NCI-H1092 treated with DMSO at 0.1 percent for 48 hours (cell line): ENCODE measurements around the gene DCUN1D4.

Source experiments
- DNase-seq: peaks from one replicate; lab custom pipeline; 2025; lab: John Stamatoyannopoulos, UW

Gene DCUN1D4

GRCh38 chr4:51842554-51843308 is at the start of gene DCUN1D4:
DCUN1D4 (plus strand) TSS chr4:51843153; CDS start chr4:51843243, 90 bp downstream.
- peak; percentile 98 for DNase-seq

- no peak for DNase-seq
Observed at GRCh38 chr4:51820443-51821234, 22.3 kb upstream of the DCUN1D4 start.

DNA sequence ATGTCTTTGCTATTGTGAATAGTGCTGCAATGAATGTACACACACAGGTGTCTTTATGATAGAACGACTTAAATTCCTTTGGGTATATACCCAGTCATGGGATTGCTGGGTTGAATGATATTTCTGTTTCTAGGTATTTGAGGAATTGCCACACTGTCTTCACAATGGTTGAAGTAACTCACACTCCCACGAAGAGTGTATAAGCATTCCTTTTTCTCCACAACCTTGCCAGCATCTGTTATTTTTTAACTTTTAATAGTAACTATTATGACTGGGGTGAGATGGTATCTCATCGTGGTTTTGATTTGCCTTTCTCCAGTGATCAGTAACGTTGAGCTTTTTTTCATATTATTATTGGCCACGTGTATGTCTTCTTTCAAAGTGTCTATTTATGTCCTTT is 17.6 kb upstream of the DCUN1D4 start:
- no peak for DNase-seq

DNA sequence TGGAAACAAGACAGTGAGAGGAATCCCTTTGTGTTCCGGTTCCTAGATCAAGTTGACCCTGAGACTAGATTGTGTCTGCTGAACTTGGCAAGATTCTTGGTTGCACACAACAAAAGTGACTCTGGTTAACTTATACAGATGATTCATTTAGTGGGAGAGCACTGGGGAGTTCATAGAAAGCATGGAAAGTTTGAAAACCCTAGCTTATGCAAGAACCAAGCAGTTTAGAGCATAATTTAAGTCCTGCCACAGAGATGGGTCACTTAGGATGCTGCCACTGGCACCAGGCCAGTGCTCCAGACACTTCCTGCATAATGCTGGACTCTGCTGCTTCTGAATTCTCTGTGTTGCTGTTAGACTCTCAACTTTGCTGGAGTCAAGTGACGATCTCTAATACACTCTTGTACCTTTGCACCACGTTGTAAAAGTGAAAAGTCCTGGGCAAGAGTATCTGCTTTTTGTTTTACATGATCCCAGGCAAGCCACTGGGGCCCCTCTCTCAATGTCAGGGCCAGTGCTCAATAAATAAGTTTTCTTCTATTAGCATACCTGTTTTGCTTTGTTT is 12.7 kb upstream of the DCUN1D4 start:
- no peak for DNase-seq

DNA sequence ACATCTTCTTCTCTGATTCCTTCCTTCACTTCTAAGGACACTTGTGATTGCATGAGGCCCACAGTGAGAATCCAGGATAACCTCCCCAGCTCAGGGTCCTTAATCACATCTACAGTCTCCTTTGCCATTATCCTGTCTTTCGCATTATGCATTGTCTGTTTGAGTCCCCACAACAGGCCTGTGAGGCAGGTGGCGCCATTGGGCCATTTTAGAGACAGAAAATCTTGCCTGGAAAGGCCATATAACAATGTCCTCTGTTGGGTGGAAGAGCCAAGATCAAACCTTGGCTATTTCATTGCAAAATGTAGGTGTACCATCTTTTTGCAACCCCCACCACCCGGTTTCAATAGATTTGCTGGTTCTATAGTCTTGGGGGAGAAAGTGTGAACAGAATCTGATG is 11.8 kb upstream of the DCUN1D4 start:
- peak; percentile 21 for DNase-seq

DNA sequence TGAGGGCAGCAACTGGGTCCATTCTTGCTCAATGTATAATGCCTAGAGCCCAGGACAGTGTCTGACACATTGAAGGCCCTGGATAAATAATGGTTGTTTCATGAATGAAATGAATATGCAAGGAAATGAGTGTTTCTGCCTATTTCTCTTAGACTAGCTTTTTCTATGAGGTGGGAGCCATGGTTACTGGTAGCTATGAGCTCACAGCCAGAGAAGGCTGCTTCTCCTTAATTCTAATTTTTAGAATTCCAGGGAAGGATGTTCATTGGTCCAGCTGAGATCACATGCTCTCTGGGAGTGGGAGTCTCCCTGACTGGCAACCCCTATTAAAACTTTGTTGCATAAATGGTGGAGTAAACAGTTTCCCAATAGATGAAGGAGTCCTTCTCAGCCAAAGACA is 9.7 kb upstream of the DCUN1D4 start:
- no peak for DNase-seq

- no peak for DNase-seq
Observed at GRCh38 chr4:51835079-51835478, 7.9 kb upstream of the DCUN1D4 start.

DNA sequence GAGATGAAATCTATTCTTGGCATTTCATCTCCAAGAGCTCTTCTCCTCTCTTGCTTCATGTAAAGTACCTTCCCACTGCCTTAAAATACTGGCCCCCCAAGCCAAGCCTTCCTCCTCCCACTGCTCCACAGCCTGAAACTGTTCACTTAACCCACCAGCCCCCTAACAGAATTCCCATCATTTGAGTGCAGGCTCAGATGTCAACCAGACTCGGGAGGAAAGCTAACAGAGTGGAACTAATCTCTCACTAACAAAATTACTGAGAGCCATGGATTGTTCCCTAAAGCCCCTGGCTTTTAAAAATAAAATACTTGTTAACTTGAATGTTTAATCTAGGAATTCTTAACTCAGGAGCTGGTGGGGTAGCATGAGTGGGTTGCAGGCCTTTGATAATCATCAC is 7.1 kb upstream of the DCUN1D4 start:
- DNase-seq, result no peak

DNA sequence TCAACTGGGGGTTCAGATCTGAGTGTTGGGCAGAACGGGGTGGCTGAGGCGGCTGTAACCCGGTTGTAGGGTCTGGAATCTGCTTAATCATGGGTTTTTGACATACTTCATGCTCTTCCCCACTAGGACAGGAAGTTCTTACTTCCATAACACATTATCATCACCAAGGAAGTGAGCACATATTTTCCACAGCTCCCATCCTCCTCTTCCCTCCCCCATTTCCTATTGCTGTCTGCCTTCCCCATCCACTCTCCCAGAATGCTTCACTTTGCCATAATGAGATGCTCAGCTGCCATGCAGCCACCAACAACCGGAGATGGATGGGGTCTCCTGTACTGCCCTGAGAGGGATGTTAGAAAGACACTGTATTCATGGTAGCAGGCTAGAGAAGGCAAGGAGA is 6.4 kb upstream of the DCUN1D4 start:
- no peak for DNase-seq

GRCh38 chr4:51840781-51841180 is 2.2 kb upstream of the DCUN1D4 start:
- DNase-seq, result no peak

DNA sequence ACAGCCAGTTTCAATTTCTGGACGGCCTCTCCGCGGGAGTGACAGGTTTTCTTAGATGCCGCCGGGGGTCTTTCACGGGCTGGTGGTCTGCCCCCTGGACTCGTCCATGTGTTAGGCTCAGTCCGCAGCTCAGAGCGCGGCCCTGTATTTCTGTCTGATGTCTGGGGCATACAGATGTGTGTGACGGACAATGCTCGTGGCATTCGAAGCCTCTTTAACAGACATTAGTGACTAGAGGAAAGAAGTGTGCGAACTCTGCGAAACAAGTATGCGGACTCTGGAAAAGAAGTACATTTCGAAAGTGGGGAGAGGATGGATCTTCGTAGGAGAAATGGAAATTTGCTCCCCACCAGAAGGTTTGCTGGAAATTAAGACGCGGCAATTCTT is 793 bp upstream of the DCUN1D4 start:
- DNase-seq, result no peak

DNA sequence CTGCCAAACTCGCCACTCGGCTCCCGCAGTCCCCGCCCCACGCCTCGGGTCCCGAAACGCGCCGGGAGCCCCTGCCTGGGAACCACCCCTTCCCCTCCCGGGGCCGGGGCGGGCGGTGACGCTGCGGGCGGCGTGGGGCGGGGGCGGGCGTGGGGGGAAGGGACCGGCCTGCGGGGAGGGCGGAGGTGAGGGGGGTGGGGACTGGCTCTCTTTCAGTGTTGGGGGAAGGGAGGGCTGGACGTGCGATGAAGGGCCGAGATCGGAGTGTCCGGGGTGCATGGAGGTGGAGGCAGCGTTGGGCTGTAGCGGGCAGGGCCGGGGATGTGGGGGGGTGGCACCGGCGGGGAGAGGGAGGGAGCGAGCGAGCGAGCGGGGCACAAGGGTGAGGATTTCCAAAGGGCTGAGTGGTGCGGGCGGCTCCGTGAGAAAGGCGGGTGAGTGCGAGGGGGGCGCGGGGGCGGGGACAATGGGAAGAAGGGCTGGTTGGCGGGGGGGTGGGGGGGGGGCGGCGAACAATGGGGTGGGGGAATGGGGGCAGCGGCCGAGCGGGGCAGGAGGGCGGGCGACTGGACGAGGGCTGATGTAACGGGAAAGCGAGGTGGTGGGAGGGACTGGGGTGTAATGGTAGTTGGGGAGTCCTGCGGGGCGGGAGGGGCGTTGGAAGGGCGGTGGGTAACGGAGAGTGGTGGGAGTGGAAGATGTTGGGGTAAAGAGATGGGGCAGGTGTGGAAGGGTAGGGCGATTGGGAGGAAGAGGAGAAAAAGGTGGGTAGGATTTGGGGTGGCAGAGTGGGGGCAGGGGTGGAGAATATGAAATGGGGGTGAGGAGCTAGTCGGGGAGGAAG is 578 bp downstream of the DCUN1D4 start:
- peak; percentile 46 for DNase-seq

DNA sequence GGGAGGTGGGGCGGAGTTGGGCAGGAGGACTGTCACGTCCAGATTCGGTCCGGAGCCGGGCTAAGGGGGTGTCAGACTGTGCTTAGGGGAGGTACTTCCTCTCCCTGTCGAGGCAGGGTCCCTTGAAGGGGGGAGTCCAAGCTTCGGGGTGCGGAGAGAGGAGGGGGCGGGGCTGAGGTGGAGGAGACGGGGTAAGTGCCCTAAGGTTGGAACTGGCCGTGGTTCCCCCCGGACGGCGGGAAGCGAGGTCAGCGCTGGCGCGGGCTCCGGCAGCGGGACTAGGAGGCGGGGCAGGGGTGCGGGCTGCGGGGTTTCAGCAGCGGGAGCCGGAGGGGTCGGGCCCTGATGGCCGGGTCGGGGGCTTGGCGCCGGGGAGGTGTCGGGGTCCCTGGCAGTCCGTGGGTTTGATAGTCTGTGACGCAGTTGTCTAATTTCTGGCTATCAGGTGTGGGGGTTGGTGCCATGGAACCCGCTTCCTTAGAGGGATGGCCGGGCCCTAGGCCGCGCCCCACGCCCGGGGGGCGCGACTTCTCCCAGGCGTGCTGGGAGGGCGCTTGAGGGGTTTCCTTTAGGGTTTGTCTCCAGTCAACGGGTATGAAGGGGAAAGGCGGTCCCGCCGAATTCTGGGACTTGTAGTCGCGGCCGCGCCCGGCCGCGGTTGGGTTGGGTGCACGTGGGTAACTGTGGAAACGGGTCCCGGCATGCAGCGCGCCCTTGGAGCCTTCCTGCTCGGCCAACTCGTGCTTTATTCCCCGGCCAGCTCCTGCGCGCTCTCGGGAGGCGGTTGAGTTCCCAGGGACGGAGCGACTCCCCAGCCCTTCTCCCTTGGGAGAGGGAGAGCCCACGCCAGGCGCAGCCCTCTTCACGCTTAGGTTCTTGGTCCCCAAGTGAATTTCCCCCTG is 1.5 kb downstream of the DCUN1D4 start:
- DNase-seq, result peak; percentile 85

GRCh38 chr4:51845055-51845426 is 2.1 kb downstream of the DCUN1D4 start:
- DNase-seq, result no peak

GRCh38 chr4:51845711-51846110 is 2.8 kb downstream of the DCUN1D4 start:
- DNase-seq, result no peak

DNA sequence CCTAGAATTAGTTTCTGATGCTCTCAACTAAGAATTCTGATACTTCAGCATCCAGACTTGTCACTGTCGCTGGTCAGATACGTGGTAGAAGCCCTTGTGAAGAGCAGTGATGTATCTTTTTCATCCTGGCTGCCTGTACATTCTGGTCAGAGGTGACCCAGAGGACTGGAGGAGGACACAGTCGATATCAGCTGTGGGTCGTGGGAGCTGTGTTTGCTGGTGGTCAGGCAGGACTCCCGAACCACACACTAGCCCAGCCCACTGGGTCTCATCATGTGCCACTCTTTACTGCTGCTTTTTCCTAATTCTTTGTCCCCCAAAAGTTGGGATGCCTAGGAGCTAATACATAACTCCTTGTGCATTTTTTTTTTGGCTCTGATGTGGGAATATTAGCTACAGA is 6.5 kb downstream of the DCUN1D4 start:
- DNase-seq, result no peak

- DNase-seq, result no peak
Observed at GRCh38 chr4:51850294-51850693, 7.3 kb downstream of the DCUN1D4 start.

DNA sequence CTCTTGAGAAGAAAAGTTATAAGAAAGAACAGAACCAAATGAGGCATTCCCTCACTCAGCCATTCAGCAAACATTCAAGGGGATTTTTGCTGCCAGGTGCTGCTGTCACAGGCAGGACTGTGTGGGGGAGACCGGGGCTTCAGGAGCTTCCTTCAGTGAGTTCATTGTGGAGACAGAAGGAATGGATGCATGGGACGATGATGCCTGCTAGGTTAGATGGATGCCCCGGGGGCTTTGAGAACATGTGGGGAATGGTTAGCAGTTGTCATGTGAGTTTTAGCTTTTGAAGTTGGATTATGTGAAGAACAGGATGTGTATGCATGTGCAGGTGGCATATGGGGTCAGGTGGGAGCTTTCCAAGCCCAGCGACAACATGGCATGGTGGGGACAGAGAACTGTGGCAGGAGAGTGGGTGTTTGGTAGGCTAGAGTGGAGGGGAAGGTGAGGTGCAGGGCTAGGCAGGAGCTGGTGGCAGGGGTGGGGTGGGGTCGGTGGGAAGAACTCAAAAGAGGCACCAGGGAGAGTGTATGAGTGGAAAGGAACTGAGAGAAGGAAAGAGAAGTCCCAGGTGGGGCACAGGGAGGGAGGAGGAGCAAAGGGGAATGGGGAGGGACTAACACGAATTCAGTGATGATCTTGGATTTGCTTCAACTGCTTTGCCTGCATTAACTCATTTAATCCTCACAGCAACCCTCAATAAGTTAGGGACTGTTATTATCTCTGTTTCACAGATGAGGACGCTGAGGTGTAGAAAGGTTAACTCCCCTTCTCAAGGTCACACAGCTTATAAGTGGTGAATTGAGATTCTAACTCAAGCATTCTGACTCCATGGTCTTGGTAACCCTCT is 8.4 kb downstream of the DCUN1D4 start:
- DNase-seq, result no peak

DNA sequence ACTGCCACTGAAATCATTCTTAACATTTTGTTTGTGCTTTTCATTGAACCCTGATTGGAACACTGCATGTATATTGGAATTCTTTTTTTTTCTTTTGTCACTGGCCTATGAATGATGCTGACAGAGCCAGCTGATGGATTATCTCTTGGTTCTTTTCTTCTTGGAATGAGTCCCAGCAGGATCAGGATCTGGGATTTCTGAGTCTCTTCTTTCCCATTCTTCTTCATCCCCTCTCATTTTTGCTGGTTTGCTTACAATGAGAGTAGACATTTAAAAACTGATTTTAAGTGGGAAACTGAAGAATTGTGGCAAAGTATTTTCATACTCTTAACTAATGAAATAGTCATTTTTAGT is 9.0 kb downstream of the DCUN1D4 start:
- no peak for DNase-seq

DNA sequence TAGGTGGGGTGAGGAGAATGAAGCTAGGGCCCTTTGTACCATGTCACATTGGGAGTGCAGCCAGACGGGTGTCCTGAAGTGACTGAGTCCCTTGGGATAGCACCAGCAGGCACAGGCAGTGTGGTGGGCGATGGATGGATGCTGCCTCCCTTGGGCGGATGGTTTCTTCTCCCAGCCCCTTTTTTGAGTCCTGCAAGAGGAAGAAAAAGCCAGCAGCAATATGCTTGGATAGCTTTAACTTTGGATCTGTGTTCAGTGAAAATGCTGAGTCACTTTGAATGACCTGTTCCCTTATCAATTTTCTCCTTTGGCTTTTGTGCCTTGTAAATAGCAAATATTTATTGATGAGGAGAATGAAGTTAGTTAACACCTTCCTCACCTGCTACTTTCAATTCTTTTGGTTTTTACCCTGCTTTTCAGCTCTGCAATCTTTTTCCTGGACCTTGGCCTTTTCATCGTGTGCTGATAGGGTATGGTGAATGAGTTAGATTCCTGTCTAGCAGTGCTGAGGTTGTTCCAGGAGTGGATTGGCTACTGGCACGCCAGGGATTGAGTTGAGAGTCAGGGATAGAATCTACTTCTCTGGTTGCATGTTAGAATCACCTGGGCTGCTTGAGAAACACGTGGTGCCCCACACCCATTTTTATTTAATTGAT is 10.2 kb downstream of the DCUN1D4 start:
- no peak for DNase-seq
